PC-9 (cell line): ENCODE measurements around the gene PIGBOS1. TPM values are rescaled to one million over a fixed set of nuclear protein-coding genes. Genes with fewer than 3 reads are reported as not detected.

Experiments used
- BruUV-seq: library from RNA; stranded (reverse); fragments of 400-500 nt; replicated peaks from 2 replicates; lab custom pipeline; 2021; lab: Mats Ljungman, UMichigan
- CTCF ChIA-PET: fragments of 300-600 bp; sonication (Branson Sonifier 250); formaldehyde crosslinking; loops from one replicate; lab custom pipeline; 2022; ENCODE audit warnings: antibody characterized with exemption; lab: Charles Lee
- POLR2A ChIA-PET: fragments of 300-600 bp; sonication (Branson Sonifier 250); formaldehyde crosslinking; loops from one replicate; lab custom pipeline; 2022; ENCODE audit warnings: antibody characterized with exemption; ENCODE audit not compliant: unreplicated experiment; lab: Charles Lee
- DNase-seq, 2 experiments: peaks; one replicate each; pipeline versions ENCODE4 v3.0.0 to v3.0.0-alpha.2; 2015 to 2022; ENCODE audit warnings: mixed read lengths in 1 of 2
- H2AFZ ChIP-seq: fragments of 200-600 bp; sonication (generic); 2 replicates; pipeline ENCODE4 v1.8.1; 2017; ENCODE audit warnings: antibody characterized with exemption
- H3F3A ChIP-seq: fragments of 200-600 bp; sonication (generic); 2 replicates; pipeline ENCODE4 v1.8.1; 2017; ENCODE audit warnings: antibody characterized with exemption, mild to moderate bottlenecking, low read depth; ENCODE audit not compliant: insufficient read depth
- H3K27ac ChIP-seq: fragments of 200-600 bp; sonication (generic); 2 replicates; pipeline ENCODE4 v1.6.1; 2016; ENCODE audit warnings: mixed run types
- H3K27me3 ChIP-seq: fragments of 200-600 bp; sonication (generic); 2 replicates; pipeline ENCODE4 v1.6.1; 2016; ENCODE audit warnings: low read depth, mixed run types; ENCODE audit not compliant: insufficient read depth
- H3K36me3 ChIP-seq: fragments of 200-600 bp; sonication (generic); 2 replicates; pipeline ENCODE4 v1.6.1; 2016; ENCODE audit warnings: low read depth, mixed run types
- H3K4me1 ChIP-seq: fragments of 200-600 bp; sonication (generic); replicated peaks from 2 replicates; pipeline ENCODE4 v1.6.1; 2016; ENCODE audit warnings: mixed run types; ENCODE audit not compliant: insufficient read depth
- H3K4me2 ChIP-seq: fragments of 200-600 bp; sonication (generic); 2 replicates; pipeline ENCODE4 v1.6.1; 2017; ENCODE audit warnings: mixed run types
- H3K4me3 ChIP-seq: fragments of 200-600 bp; sonication (generic); 2 replicates; pipeline ENCODE4 v1.6.1; 2016; ENCODE audit warnings: mixed run types
- H3K79me2 ChIP-seq: fragments of 200-600 bp; sonication (generic); 2 replicates; pipeline ENCODE4 v1.6.1; 2017; ENCODE audit warnings: low read depth, mixed run types
- H3K9me2 ChIP-seq: fragments of 200-600 bp; sonication (generic); 2 replicates; pipeline ENCODE4 v1.8.1; 2017; ENCODE audit warnings: mild to moderate bottlenecking; ENCODE audit not compliant: insufficient read depth
- H3K9me3 ChIP-seq: fragments of 200-600 bp; sonication (generic); 2 replicates; pipeline ENCODE4 v1.8.1; 2016; ENCODE audit warnings: low read depth; ENCODE audit not compliant: insufficient read depth
- H4K20me1 ChIP-seq: fragments of 200-600 bp; sonication (generic); 2 replicates; pipeline ENCODE4 v1.8.1; 2017; ENCODE audit not compliant: insufficient read depth
- EZH2 ChIP-seq: fragments of 200-600 bp; sonication (generic); IDR thresholded peaks from 2 replicates; pipeline ENCODE4 v1.8.0; 2017; ENCODE audit warnings: antibody characterized with exemption, low read depth
- intact Hi-C: fragments of 100-400 bp; cut with micrococcal nuclease; formaldehyde crosslinking; loops from one replicate; pipeline ENCODE4 v1.10.0; 2022; ENCODE audit not compliant: unreplicated experiment
- total RNA-seq: library from RNA; stranded (reverse); gene quantifications from 2 replicates; pipeline ENCODE4 v1.2.3, GENCODE V29; 2021
- TF ChIP-seq, protein P1 (sequence below): fragments of 200-600 bp; sonication (generic); conservative IDR thresholded peaks from 2 replicates; pipeline ENCODE4 v1.6.1; 2017; ENCODE audit warnings: mixed run types, antibody characterized with exemption, mild to moderate bottlenecking, moderate library complexity

The PIGBOS1 gene
- total RNA-seq, 1 experiment from 2014 or later: 9.9 TPM

DNA sequence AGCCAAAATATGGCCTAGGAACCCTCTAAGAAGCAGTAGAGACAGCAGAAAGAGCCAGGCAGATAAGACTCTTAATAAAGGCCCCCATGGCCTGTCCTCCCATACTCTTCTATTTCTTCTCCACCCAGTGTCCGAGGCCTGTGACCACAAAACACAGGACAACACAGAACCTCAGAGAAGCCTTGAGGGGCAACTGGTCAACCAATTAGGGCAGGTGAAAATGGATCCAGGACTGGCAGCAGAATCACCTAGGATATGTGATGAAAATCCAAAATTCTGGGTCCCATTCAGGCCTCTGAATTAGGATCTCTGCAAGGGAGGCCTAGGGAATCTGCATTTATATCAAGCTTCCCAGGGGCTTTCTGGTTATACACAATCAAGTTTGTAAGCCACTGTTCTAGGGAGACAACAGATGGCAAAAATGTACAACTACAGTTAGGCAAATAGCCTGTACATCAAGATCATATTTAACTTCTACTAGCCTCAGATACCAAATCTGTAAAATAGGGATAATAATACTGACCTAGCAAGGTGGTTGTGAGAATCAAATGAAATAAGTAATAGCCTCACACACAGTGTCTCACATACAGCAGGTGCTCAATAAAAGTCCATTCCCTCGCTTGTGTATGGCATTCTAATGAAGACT, 39.7 kb downstream of the PIGBOS1 start:
- Histone ChIP-seq H4K20me1 (no peaks in the 10 kb centered on the region), H3K27ac (peak overlapping the region; percentile 82), H3K36me3 (no peaks in the 10 kb centered on the region), H3K9me3 (no peaks in the 10 kb centered on the region), H3K4me3 (no peak overlapping the region), H3K79me2 (no peaks in the 10 kb centered on the region), H3K4me1 (peaks cover 36% of the 10 kb centered on the region), H3F3A (peaks cover 31% of the 10 kb centered on the region), H3K4me2 (peak overlapping the region; percentile 50), H3K9me2 (no peaks in the 10 kb centered on the region), H3K27me3 (no peaks in the 10 kb centered on the region), H2AFZ (0 out of 2 replicates have a peak overlapping the region, but pooled peaks have one; percentile 37)
- intact Hi-C loops: no loop called here
- ChIA-PET POLR2A (no interaction called here), CTCF (no interaction called here)
- DNase-seq: no peak
- TF ChIP-seq, protein P1, sequence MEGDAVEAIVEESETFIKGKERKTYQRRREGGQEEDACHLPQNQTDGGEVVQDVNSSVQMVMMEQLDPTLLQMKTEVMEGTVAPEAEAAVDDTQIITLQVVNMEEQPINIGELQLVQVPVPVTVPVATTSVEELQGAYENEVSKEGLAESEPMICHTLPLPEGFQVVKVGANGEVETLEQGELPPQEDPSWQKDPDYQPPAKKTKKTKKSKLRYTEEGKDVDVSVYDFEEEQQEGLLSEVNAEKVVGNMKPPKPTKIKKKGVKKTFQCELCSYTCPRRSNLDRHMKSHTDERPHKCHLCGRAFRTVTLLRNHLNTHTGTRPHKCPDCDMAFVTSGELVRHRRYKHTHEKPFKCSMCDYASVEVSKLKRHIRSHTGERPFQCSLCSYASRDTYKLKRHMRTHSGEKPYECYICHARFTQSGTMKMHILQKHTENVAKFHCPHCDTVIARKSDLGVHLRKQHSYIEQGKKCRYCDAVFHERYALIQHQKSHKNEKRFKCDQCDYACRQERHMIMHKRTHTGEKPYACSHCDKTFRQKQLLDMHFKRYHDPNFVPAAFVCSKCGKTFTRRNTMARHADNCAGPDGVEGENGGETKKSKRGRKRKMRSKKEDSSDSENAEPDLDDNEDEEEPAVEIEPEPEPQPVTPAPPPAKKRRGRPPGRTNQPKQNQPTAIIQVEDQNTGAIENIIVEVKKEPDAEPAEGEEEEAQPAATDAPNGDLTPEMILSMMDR: no peak
- no peak for TF ChIP-seq EZH2
- no TSS peak for BruUV-seq

- Histone ChIP-seq H4K20me1 (no peaks in the 10 kb centered on the region), H3K9me3 (no peaks in the 10 kb centered on the region), H3K4me3 (no peak overlapping the region), H3K36me3 (no peaks in the 10 kb centered on the region), H3K27me3 (no peaks in the 10 kb centered on the region), H3K79me2 (no peaks in the 10 kb centered on the region), H3F3A (peaks cover 28% of the 10 kb centered on the region), H3K4me1 (peaks cover 32% of the 10 kb centered on the region), H3K27ac (no peak overlapping the region), H3K9me2 (no peaks in the 10 kb centered on the region), H3K4me2 (no peak overlapping the region), H2AFZ (no peak overlapping the region)
- no peak for TF ChIP-seq EZH2
- TF ChIP-seq, protein P1: no peak
- ChIA-PET POLR2A (no interaction called here), CTCF (no interaction called here)
- DNase-seq: no peak
- intact Hi-C loops: no loop called here
- BruUV-seq: no TSS peak
Observed at GRCh38 chr15:55277715-55278114, 41.2 kb downstream of the PIGBOS1 start.

- no peaks in the 10 kb centered on the region for H4K20me1 ChIP-seq
- no peaks in the 10 kb centered on the region for H3K36me3 ChIP-seq
- no peaks in the 10 kb centered on the region for H3K79me2 ChIP-seq
- H3K9me2 ChIP-seq: no peaks in the 10 kb centered on the region
- no peaks in the 10 kb centered on the region for H3K27me3 ChIP-seq
- intact Hi-C loops: no loop called here
- BruUV-seq: no TSS peak
- DNase-seq: no peak
- no peak overlapping the region for H2AFZ ChIP-seq
- H3K27ac ChIP-seq: no peak overlapping the region
- H3K9me3 ChIP-seq: no peaks in the 10 kb centered on the region
- POLR2A ChIA-PET: no interaction called here
- H3K4me3 ChIP-seq: no peak overlapping the region
- peaks cover 23% of the 10 kb centered on the region for H3F3A ChIP-seq
- peaks cover 26% of the 10 kb centered on the region for H3K4me1 ChIP-seq
- no peak overlapping the region for H3K4me2 ChIP-seq
- TF ChIP-seq EZH2: no peak
- TF ChIP-seq, protein P1: no peak
- CTCF ChIA-PET: no interaction called here
Observed at GRCh38 chr15:55277116-55277564, 41.8 kb downstream of the PIGBOS1 start.
